Keratinocyte (primary cell): ENCODE measurements around the gene PNLIP. TPM values are rescaled to one million over a fixed set of nuclear protein-coding genes. Genes with fewer than 3 reads are reported as not detected.

ENCODE experiments used
- DNase-seq: peaks from one replicate; pipeline ENCODE4 v3.0.0-alpha.2; 2011; ENCODE audit warnings: low read depth, missing footprints, low spot score
- FAIRE-seq: peaks from 2 replicates; lab custom pipeline; 2011; peaks lifted over from hg19 to GRCh38; lab: Jason Lieb, UNC
- H2AFZ ChIP-seq: 2 replicates; pipeline ENCODE4 v1.6.0; 2012; ENCODE audit warnings: low read length, control low read depth, inconsistent platforms; ENCODE audit not compliant: control insufficient read depth
- H3K27ac ChIP-seq: 2 replicates; pipeline ENCODE4 v1.5.1; 2011; ENCODE audit warnings: low read length; ENCODE audit not compliant: control insufficient read depth, insufficient read depth
- H3K27me3 ChIP-seq: 3 replicates; pipeline ENCODE4 v1.6.0; 2011; ENCODE audit warnings: low read length; ENCODE audit not compliant: control insufficient read depth, insufficient read depth; ENCODE audit errors: extremely low read depth
- H3K36me3 ChIP-seq, 2 experiments: 2 replicates in 1 of 2; 3 replicates in 1 of 2; pipeline ENCODE4 v1.5.1; 2011; ENCODE audit warnings: low read length in 2 of 2, mild to moderate bottlenecking in 1 of 2; ENCODE audit not compliant: control insufficient read depth in 2 of 2, insufficient read depth in 2 of 2; ENCODE audit errors: extremely low read depth in 1 of 2
- H3K4me1 ChIP-seq: 3 replicates; pipeline ENCODE4 v1.5.1; 2011; ENCODE audit warnings: low read length; ENCODE audit not compliant: control insufficient read depth, insufficient read depth; ENCODE audit errors: extremely low read depth
- H3K4me2 ChIP-seq: 3 replicates; pipeline ENCODE4 v1.6.0; 2011; ENCODE audit warnings: low read depth, low read length; ENCODE audit not compliant: control insufficient read depth, insufficient read depth; ENCODE audit errors: extremely low read depth
- H3K4me3 ChIP-seq, 3 experiments: fragments of 200-600 bp in 1 of 3; sonication (generic) in 1 of 3; 2 replicates in 2 of 3; 3 replicates in 1 of 3; pipeline ENCODE4 v1.5.1; 2011 to 2016; ENCODE audit warnings: low read length in 3 of 3, mild to moderate bottlenecking in 3 of 3, control low read depth in 2 of 3, inconsistent platforms in 1 of 3, low read depth in 1 of 3, mixed read lengths in 1 of 3, mixed run types in 1 of 3, moderate library complexity in 1 of 3; ENCODE audit not compliant: control insufficient read depth in 2 of 3, insufficient read depth in 2 of 3; ENCODE audit errors: extremely low read depth in 1 of 3
- H3K79me2 ChIP-seq: 2 replicates; pipeline ENCODE4 v1.6.0; 2012; ENCODE audit warnings: low read length; ENCODE audit not compliant: control insufficient read depth, insufficient read depth
- H3K9ac ChIP-seq: 3 replicates; pipeline ENCODE4 v1.6.0; 2011; ENCODE audit warnings: low read length; ENCODE audit not compliant: control insufficient read depth, insufficient read depth; ENCODE audit errors: extremely low read depth
- H3K9me1 ChIP-seq: 3 replicates; pipeline ENCODE4 v1.6.0; 2011; ENCODE audit warnings: low read length; ENCODE audit not compliant: control insufficient read depth, insufficient read depth; ENCODE audit errors: extremely low read depth
- H3K9me3 ChIP-seq: 2 replicates; pipeline ENCODE4 v1.5.1; 2012; ENCODE audit warnings: low read depth, low read length; ENCODE audit not compliant: control insufficient read depth
- H4K20me1 ChIP-seq: 3 replicates; pipeline ENCODE4 v1.6.0; 2011; ENCODE audit warnings: low read length; ENCODE audit not compliant: control insufficient read depth, insufficient read depth; ENCODE audit errors: extremely low read depth
- EZH2 ChIP-seq: IDR thresholded peaks from one replicate; pipeline ENCODE4 v1.6.1; 2012; ENCODE audit warnings: inconsistent platforms, mild to moderate bottlenecking, low read length, moderate library complexity
- dilution Hi-C: fragments of 300-500 bp; cut with MboI; formaldehyde crosslinking; loops from one replicate; pipeline ENCODE4 v1.7.0; 2020; ENCODE audit warnings: low sequenced_read_pairs; ENCODE audit not compliant: extremely low pct_ligation_motif_present
- polyA plus RNA-seq, 5 experiments: library from polyadenylated mRNA; depleted of rRNA in 3 of 5; stranded (reverse) in 3 of 5; stranded (forward) in 1 of 5; unstranded in 1 of 5; fragments of >200 nt; gene quantifications; 1 replicate in 1 of 5; 2 replicates in 3 of 5; 3 replicates in 1 of 5; pipeline versions ENCODE4 v1.2.1 to v1.2.3, GENCODE V29; 2011 to 2012; ENCODE audit warnings: missing spikeins in 2 of 5, low read depth in 1 of 5, low replicate concordance in 1 of 5
- TF ChIP-seq, protein P1 (sequence below), 3 experiments: IDR thresholded peaks in 1 of 3; conservative IDR thresholded peaks in 1 of 3; optimal IDR thresholded peaks in 1 of 3; 2 replicates in 2 of 3; 3 replicates in 1 of 3; pipeline versions ENCODE3 to v1.5.1; 2011; ENCODE audit warnings: low read length in 3 of 3, mild to moderate bottlenecking in 3 of 3, moderate library complexity in 2 of 3, control low read depth in 1 of 3, inconsistent platforms in 1 of 3; ENCODE audit not compliant: insufficient read depth in 2 of 3; ENCODE audit errors: extremely low read depth in 1 of 3

The PNLIP gene
- polyA plus RNA-seq, 1 donor (not counting 4 experiments of a cell fraction or from before 2014, with no cell fraction given): not detected

DNA sequence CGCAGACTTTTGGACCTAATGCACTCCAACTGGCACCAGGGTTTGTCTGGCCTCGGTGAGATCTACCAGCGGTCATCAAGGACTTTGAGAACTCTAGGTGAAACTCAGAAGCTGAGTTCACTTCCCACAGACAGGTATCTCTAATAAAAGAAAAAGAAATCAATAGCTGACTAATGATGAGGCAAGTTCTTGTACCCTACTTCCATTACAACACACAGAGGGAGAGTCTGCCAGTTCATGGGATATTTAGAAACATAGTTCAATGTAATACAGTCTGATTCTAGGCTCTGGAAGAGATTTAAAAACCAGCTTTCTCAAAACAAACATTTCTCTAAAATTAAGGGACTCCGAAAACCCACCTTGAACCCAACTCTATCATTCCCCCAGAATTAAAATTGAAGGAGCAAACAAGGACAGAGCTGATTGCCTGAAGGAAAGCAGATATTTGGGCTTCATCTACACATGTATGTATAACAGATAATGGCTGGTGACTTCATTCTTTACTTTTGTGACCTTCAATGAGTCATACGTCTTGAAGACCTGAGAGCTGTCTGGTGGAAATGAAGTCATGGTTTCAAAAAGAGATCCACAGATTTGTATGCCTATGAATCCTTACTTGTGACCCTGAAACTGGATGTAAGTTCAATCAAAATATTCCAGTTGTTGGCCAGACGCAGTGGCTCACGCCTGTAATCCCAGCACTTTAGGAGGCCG lies 42.3 kb downstream of the PNLIP start:
- H3K9me1 ChIP-seq: no peaks in the 10 kb centered on the region
- H2AFZ ChIP-seq: no peak overlapping the region
- H3K27ac ChIP-seq: no peak overlapping the region
- FAIRE-seq (no peak), DNase-seq (no peak)
- no peaks in the 10 kb centered on the region for H4K20me1 ChIP-seq
- H3K9ac ChIP-seq: no peak overlapping the region
- no peaks in the 10 kb centered on the region for H3K79me2 ChIP-seq
- H3K4me1 ChIP-seq: no peaks in the 10 kb centered on the region
- TF ChIP-seq, protein P1, sequence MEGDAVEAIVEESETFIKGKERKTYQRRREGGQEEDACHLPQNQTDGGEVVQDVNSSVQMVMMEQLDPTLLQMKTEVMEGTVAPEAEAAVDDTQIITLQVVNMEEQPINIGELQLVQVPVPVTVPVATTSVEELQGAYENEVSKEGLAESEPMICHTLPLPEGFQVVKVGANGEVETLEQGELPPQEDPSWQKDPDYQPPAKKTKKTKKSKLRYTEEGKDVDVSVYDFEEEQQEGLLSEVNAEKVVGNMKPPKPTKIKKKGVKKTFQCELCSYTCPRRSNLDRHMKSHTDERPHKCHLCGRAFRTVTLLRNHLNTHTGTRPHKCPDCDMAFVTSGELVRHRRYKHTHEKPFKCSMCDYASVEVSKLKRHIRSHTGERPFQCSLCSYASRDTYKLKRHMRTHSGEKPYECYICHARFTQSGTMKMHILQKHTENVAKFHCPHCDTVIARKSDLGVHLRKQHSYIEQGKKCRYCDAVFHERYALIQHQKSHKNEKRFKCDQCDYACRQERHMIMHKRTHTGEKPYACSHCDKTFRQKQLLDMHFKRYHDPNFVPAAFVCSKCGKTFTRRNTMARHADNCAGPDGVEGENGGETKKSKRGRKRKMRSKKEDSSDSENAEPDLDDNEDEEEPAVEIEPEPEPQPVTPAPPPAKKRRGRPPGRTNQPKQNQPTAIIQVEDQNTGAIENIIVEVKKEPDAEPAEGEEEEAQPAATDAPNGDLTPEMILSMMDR (optimal IDR thresholded peaks at IDR 0.05 in 1 of 3, IDR thresholded peaks at IDR 0.05 in 1 of 3, conservative IDR thresholded peaks at IDR 0.05 in 1 of 3; ENCODE audit: extremely low read depth in 1 of 3, insufficient read depth in 2 of 3, low read length in 3 of 3): no peak
- TF ChIP-seq EZH2: no peak
- no peaks in the 10 kb centered on the region for H3K36me3 ChIP-seq
- no peak overlapping the region for H3K4me2 ChIP-seq
- no peaks in the 10 kb centered on the region for H3K9me3 ChIP-seq
- no peaks in the 10 kb centered on the region for H3K27me3 ChIP-seq
- dilution Hi-C loops: no loop called here
- no peak overlapping the region for H3K4me3 ChIP-seq

DNA sequence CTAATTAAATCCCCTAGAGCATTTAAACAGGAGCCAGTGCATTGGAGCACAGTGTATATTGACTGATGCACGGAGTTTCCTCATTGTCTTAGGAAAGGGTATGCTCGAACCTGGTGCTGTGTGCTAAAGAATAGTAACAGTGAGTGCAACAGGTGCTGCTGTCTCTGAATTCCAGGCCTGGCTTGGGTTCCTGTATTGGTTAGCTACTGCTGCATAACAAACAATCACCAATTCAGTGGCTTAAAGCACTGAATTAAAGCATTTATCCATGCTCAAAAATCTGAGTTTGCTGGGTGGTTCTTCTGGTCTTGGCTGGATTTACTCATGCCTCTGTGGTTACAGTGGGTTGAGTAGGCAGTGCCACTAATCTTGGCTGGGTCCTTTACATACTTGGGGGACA lies 43.3 kb downstream of the PNLIP start:
- no peaks in the 10 kb centered on the region for H3K27me3 ChIP-seq
- no peaks in the 10 kb centered on the region for H4K20me1 ChIP-seq
- no peaks in the 10 kb centered on the region for H3K79me2 ChIP-seq
- no peaks in the 10 kb centered on the region for H3K9me3 ChIP-seq
- no peak overlapping the region for H3K4me3 ChIP-seq
- dilution Hi-C loops: no loop called here
- H3K9me1 ChIP-seq: no peaks in the 10 kb centered on the region
- DNase-seq (no peak), FAIRE-seq (no peak)
- no peak overlapping the region for H3K27ac ChIP-seq
- H3K4me2 ChIP-seq: no peak overlapping the region
- H2AFZ ChIP-seq: no peak overlapping the region
- no peak for TF ChIP-seq EZH2
- TF ChIP-seq, protein P1 (optimal IDR thresholded peaks at IDR 0.05 in 1 of 3, IDR thresholded peaks at IDR 0.05 in 1 of 3, conservative IDR thresholded peaks at IDR 0.05 in 1 of 3; ENCODE audit: extremely low read depth in 1 of 3, insufficient read depth in 2 of 3, low read length in 3 of 3): no peak
- H3K36me3 ChIP-seq: no peaks in the 10 kb centered on the region
- H3K9ac ChIP-seq: no peak overlapping the region
- no peaks in the 10 kb centered on the region for H3K4me1 ChIP-seq
